ENCODE measurements around the gene STYXL2. TPM values are rescaled to one million over a fixed set of nuclear protein-coding genes. Genes with fewer than 3 reads are reported as not detected.

Gene STYXL2
- total and polyA plus RNA-seq, 9 of the 15 experiments (the other 6 are each of a cell fraction or from before 2014, with no cell fraction given): not detected

DNA sequence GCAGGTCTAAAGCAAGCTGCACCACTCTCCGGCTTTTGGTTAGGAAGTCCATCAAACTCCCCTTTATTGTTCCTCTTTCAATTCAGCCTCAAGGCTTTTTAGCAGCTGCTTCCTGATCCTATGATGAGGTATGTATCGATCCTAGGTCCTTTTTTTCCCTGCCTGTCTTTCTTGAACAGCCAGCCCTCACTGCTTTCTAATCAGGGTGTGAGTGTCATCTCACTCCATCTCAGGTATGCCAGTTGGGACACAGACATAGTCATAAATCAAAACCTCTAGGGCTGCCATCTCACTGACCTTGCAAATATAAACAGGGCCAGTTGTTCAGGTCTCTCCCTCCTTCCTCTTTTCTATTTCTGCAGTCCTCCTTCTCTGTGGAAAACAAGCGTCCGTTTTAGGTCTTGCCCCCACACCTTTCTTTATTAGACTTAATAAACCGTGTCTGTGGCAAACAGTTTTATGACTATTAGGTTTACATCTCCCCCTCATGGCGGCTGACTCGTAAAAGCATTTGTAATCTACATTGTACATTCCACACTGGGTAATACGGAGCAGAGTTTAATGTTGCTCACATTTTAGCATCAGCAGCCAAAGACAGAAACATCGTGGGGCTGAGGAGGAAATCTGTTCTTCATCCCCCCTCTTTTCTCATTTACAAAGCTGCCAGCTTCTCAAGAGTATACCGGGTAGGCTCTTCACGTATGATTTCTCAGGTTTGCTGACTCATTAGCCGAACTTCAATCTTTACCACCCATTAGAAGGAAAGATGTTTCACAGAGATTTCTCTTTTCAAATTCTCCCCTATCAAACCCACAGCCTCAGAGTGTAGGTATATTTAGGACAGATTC is 11.6 kb downstream of the STYXL2 start:
- H2AFZ ChIP-seq (ENCODE audit: low read depth, low read length): no peak overlapping the region
- H3K27me3 ChIP-seq (ENCODE audit: control insufficient read depth in 2 of 2, insufficient read depth in 2 of 2, low read length in 2 of 2): peaks cover 25 to 29% of the 10 kb centered on the region in 2 experiments
- H3K4me1 ChIP-seq (replicated peaks in 1 of 2; ENCODE audit: control insufficient read depth in 2 of 2, insufficient read depth in 2 of 2, low read length in 2 of 2): no peaks in the 10 kb centered on the region
- TF ChIP-seq BDP1 (IDR thresholded peaks at IDR 0.05; ENCODE audit: insufficient read depth, insufficient read length) (no peak), ZBTB8A (IDR thresholded peaks at IDR 0.05; ENCODE audit: partially characterized antibody) (no peak), ZNF316 (IDR thresholded peaks at IDR 0.05) (0 out of 2 replicates have a peak, but pooled peaks have one; percentile 7), PBX2 (CRISPR knock-in tag; IDR thresholded peaks at IDR 0.05; ENCODE audit: low read depth) (no peak), PBX2 (tag; conservative IDR thresholded peaks at IDR 0.05; ENCODE audit: low read depth) (peak; percentile 69), MAFG (tag; conservative IDR thresholded peaks at IDR 0.05) (0 out of 2 replicates have a peak, but pooled peaks have one; percentile 17), HEY1 (CRISPR knock-in tag; IDR thresholded peaks at IDR 0.05; ENCODE audit: borderline replicate concordance) (no peak), NFE2 (IDR thresholded peaks at IDR 0.05; ENCODE audit: low read depth) (peak; percentile 46; the same call in 1 of the 2 replicates), ZNF347 (CRISPR knock-in tag; IDR thresholded peaks at IDR 0.05; ENCODE audit: low read depth) (no peak), POLR2AphosphoS2 (IDR thresholded peaks at IDR 0.05; ENCODE audit: low read length) (no peak), MEIS2 (IDR thresholded peaks at IDR 0.05; ENCODE audit: partially characterized antibody) (peak; percentile 74)
- TF ChIP-seq, protein P1, sequence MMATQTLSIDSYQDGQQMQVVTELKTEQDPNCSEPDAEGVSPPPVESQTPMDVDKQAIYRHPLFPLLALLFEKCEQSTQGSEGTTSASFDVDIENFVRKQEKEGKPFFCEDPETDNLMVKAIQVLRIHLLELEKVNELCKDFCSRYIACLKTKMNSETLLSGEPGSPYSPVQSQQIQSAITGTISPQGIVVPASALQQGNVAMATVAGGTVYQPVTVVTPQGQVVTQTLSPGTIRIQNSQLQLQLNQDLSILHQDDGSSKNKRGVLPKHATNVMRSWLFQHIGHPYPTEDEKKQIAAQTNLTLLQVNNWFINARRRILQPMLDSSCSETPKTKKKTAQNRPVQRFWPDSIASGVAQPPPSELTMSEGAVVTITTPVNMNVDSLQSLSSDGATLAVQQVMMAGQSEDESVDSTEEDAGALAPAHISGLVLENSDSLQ (IDR thresholded peaks at IDR 0.05): peak; percentile 76
- in situ Hi-C loops (cut with MboI): no loop called here
- no peaks in the 10 kb centered on the region for H3K9me3 ChIP-seq (replicated peaks; ENCODE audit: control insufficient read depth, insufficient read depth, low read depth, low read length)
- WGBS (ENCODE audit: insufficient coverage, low coverage, missing lambda C conversion rate): under 1% methylated on average over 12 of the region's 12 CpGs
- FAIRE-seq (no peak), DNase-seq (ENCODE audit: extremely low read depth in 1 of 4, low spot score in 3 of 4) (no peak), ATAC-seq (no peak)
- H3K9me1 ChIP-seq (ENCODE audit: control insufficient read depth, insufficient read depth, low read length): no peaks in the 10 kb centered on the region
- H4K20me1 ChIP-seq (replicated peaks; ENCODE audit: control insufficient read depth, insufficient read depth, low read length): no peaks in the 10 kb centered on the region
- H3K4me3 ChIP-seq: no peak overlapping the region
- no peak overlapping the region for H3K9ac ChIP-seq (ENCODE audit: insufficient read depth in 1 of 2, low read depth in 2 of 2, low read length in 2 of 2)
- BruUV-seq (replicated peaks): no TSS peak
- POLR2A ChIA-PET: interaction anchor here (0.8 to 1.3 kb wide), 3 partner anchors 10 to 1163 kb away, joined by 3 to 5 read pairs (median 3); partner anchors contain the start of gene POU2F1
- H3K36me3 ChIP-seq (ENCODE audit: control insufficient read depth, insufficient read depth, low read length): no peaks in the 10 kb centered on the region
- H3K27ac ChIP-seq (ENCODE audit: extremely low read depth, low read depth, low read length): no peak overlapping the region
- intact Hi-C loops (cut with micrococcal nuclease): no loop called here
- no peak overlapping the region for H3K4me2 ChIP-seq (ENCODE audit: insufficient read depth, low read length)
- CTCF ChIA-PET (ENCODE audit: low intra/inter-chr PET ratio): no interaction called here
- no peaks in the 10 kb centered on the region for H3K79me2 ChIP-seq (ENCODE audit: control insufficient read depth, insufficient read depth, low read length)
